ENCODE results near the gene MAPK8. TPM values are rescaled to one million over a fixed set of nuclear protein-coding genes. Genes with fewer than 3 reads are reported as not detected.
"Not testable (repeated sequence)": the region's sequence is repeated elsewhere in the genome, so short reads cannot be mapped to it uniquely, and the experiment has no call there.

MAPK8 gene
- total RNA-seq, 2 experiments from 2014 or later: 47.8 to 50.6 TPM

DNA sequence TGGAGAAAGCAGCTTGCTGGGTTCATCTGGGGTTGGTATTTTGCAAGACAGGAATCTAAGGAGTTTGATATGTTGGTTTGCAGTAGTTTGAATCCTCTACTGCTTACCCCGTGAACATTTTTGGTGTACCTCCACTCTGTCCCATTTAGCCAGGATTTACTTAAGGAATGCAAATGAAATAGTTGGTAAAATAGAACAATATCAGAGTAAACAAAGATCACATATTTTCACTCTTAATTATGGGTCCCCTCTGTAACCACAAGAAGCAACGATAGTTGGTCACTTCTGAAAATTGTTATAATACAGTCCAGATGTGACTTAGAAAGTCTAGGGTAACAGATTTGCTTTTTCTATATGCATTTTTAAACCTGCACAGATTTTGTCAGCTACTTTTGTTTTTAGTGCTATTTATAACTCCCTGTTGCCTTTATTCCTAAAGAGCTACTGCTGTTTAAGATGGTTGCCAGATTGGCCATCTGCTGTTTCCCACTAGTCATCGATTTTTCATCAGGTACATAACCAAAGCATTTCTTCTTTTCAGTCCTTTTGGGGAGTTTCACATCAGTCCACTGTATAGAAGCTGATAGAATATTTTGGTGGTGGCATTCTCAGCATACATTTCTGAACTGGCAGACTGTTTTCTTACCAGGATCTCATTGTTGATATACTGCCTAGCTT lies 37.6 kb downstream of the MAPK8 start:
- Histone ChIP-seq H3K4me3 (ENCODE audit: low read length) (no peak overlapping the region), H3K27me3 (ENCODE audit: control insufficient read depth in 1 of 2, insufficient read depth in 2 of 2, low read length in 2 of 2) (no peaks in the 10 kb centered on the region), H3K36me3 (ENCODE audit: insufficient read depth, low read length) (no peaks in the 10 kb centered on the region), H3K27ac (ENCODE audit: low read depth in 1 of 2, low read length in 2 of 2) (no peak overlapping the region), H3K9me3 (ENCODE audit: control insufficient read depth in 1 of 2, insufficient read depth in 1 of 2, low read length in 2 of 2) (peaks cover 10 to 15% of the 10 kb centered on the region in 2 experiments), H3K4me1 (ENCODE audit: insufficient read depth, low read length) (no peaks in the 10 kb centered on the region)
- Mint-ChIP-seq H3K36me3 (ENCODE audit: low read depth) (peaks cover 70% of the 10 kb centered on the region), H3K27me3 (no peaks in the 10 kb centered on the region), H3K4me1 (ENCODE audit: low read depth) (peaks cover 33% of the 10 kb centered on the region), H3K4me3 (no peak overlapping the region), H3K27ac (no peak overlapping the region), H3K9me3 (peaks cover 7% of the 10 kb centered on the region)
- intact Hi-C loops (cut with DNase I, micrococcal nuclease): no loop called here
- TF ChIP-seq, protein P1, sequence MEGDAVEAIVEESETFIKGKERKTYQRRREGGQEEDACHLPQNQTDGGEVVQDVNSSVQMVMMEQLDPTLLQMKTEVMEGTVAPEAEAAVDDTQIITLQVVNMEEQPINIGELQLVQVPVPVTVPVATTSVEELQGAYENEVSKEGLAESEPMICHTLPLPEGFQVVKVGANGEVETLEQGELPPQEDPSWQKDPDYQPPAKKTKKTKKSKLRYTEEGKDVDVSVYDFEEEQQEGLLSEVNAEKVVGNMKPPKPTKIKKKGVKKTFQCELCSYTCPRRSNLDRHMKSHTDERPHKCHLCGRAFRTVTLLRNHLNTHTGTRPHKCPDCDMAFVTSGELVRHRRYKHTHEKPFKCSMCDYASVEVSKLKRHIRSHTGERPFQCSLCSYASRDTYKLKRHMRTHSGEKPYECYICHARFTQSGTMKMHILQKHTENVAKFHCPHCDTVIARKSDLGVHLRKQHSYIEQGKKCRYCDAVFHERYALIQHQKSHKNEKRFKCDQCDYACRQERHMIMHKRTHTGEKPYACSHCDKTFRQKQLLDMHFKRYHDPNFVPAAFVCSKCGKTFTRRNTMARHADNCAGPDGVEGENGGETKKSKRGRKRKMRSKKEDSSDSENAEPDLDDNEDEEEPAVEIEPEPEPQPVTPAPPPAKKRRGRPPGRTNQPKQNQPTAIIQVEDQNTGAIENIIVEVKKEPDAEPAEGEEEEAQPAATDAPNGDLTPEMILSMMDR (IDR thresholded peaks at IDR 0.05): no peak
- no peak for DNase-seq
- POLR2A ChIA-PET: no interaction called here
- CTCF ChIA-PET: interaction anchor here (0.5 to 0.6 kb wide), 2 partner anchors 24 to 70 kb away, joined by 3 read pairs; no protein-coding TSS in a partner anchor
- no peak for ATAC-seq (ENCODE audit: poor library complexity)

DNA sequence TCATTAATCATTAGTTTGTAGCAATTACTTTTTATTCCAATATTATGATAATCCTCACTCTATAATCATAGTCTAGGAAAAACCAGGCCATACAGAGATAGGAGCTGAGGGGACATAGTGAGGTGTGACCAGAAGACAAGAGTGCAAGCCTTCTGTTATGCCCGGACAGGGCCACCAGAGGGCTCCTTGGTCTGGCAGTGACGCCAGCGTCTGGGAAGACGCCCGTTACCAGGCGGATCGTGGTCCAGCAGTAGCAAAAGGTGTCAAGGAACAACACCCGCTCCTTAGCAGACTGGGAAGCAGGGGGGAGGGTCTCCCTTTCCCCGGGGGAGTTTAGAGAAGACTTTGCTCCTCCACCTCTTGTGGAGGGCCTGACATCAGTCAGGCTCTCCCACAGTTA lies 39.8 kb downstream of the MAPK8 start:
- H3K9me3 Mint-ChIP-seq; DNase-seq; intact Hi-C loops (cut with DNase I, micrococcal nuclease); H3K4me1 ChIP-seq (ENCODE audit: insufficient read depth, low read length); H3K27ac ChIP-seq (ENCODE audit: low read depth in 1 of 2, low read length in 2 of 2); H3K36me3 ChIP-seq (ENCODE audit: insufficient read depth, low read length); H3K4me3 Mint-ChIP-seq; H3K27me3 ChIP-seq (ENCODE audit: control insufficient read depth in 1 of 2, insufficient read depth in 2 of 2, low read length in 2 of 2); ATAC-seq (ENCODE audit: poor library complexity); H3K27ac Mint-ChIP-seq; POLR2A ChIA-PET; H3K27me3 Mint-ChIP-seq; H3K4me3 ChIP-seq (ENCODE audit: low read length); CTCF ChIA-PET: not testable (repeated sequence)
- peaks cover 35% of the 10 kb centered on the region for H3K4me1 Mint-ChIP-seq (ENCODE audit: low read depth)
- H3K9me3 ChIP-seq (ENCODE audit: control insufficient read depth in 1 of 2, insufficient read depth in 1 of 2, low read length in 2 of 2): peaks cover 10 to 15% of the 10 kb centered on the region in 2 experiments
- H3K36me3 Mint-ChIP-seq (ENCODE audit: low read depth): peaks cover 84% of the 10 kb centered on the region

DNA sequence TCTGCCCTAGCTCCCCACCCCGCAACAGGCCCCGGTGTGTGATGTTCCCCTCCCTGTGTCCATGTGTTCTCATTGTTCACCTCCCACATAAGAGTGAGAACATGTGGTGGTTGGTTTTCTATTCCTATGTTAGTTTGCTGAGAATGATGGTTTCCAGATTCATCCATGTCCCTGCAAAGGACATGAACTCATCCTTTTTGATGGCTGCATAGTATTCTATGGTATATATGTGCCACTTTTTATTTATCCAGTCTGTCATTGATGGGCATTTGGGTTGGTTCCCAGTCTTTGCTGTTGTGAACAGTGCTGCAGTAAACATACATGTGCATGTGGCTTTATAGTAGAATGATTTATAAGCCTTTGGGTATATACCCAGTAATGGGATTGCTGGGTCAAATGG lies 41.1 kb downstream of the MAPK8 start:
- H3K4me3 Mint-ChIP-seq; H3K4me1 ChIP-seq (ENCODE audit: insufficient read depth, low read length); H3K27ac Mint-ChIP-seq; H3K4me3 ChIP-seq (ENCODE audit: low read length); CTCF ChIA-PET; ATAC-seq (ENCODE audit: poor library complexity); POLR2A ChIA-PET; H3K36me3 ChIP-seq (ENCODE audit: insufficient read depth, low read length); DNase-seq; H3K27me3 Mint-ChIP-seq; H3K27ac ChIP-seq (ENCODE audit: low read depth in 1 of 2, low read length in 2 of 2); H3K9me3 Mint-ChIP-seq; intact Hi-C loops (cut with DNase I, micrococcal nuclease); H3K27me3 ChIP-seq (ENCODE audit: control insufficient read depth in 1 of 2, insufficient read depth in 2 of 2, low read length in 2 of 2): not testable (repeated sequence)
- Mint-ChIP-seq H3K4me1 (ENCODE audit: low read depth) (peaks cover 33% of the 10 kb centered on the region), H3K36me3 (ENCODE audit: low read depth) (peaks cover 77% of the 10 kb centered on the region)
- H3K9me3 ChIP-seq (ENCODE audit: control insufficient read depth in 1 of 2, insufficient read depth in 1 of 2, low read length in 2 of 2): peaks cover 10 to 15% of the 10 kb centered on the region in 2 experiments

DNA sequence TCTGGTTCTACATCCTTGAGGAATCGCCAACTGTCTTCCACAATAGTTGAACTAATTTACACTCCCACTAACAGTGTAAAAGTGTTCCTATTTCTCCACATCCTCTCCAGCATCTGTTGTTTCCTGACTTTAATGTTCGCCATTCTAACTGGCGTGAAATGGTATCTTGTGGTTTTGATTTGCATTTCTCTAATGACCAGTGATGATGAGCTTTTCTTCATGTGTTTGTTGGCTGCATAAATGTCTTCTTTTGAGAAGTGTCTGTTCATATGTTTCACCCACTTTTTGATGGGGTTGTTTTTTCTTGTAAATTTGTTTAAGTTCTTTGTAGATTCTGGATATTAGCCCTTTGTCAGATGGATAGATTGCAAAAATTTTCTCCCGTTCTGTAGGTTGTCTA lies 41.5 kb downstream of the MAPK8 start:
- H3K4me3 Mint-ChIP-seq; DNase-seq; H3K27me3 Mint-ChIP-seq; H3K27ac ChIP-seq (ENCODE audit: low read depth in 1 of 2, low read length in 2 of 2); H3K4me1 ChIP-seq (ENCODE audit: insufficient read depth, low read length); H3K4me3 ChIP-seq (ENCODE audit: low read length); H3K36me3 ChIP-seq (ENCODE audit: insufficient read depth, low read length); ATAC-seq (ENCODE audit: poor library complexity); CTCF ChIA-PET; intact Hi-C loops (cut with DNase I, micrococcal nuclease); H3K27me3 ChIP-seq (ENCODE audit: control insufficient read depth in 1 of 2, insufficient read depth in 2 of 2, low read length in 2 of 2); H3K9me3 Mint-ChIP-seq; H3K27ac Mint-ChIP-seq; POLR2A ChIA-PET: not testable (repeated sequence)
- peaks cover 10 to 15% of the 10 kb centered on the region in 2 experiments for H3K9me3 ChIP-seq (ENCODE audit: control insufficient read depth in 1 of 2, insufficient read depth in 1 of 2, low read length in 2 of 2)
- Mint-ChIP-seq H3K36me3 (ENCODE audit: low read depth) (peaks cover 76% of the 10 kb centered on the region), H3K4me1 (ENCODE audit: low read depth) (peaks cover 30% of the 10 kb centered on the region)

Measured in CD4-positive, alpha-beta T cell (primary cell).